ENCODE results near the gene POU2F1.

DNA sequence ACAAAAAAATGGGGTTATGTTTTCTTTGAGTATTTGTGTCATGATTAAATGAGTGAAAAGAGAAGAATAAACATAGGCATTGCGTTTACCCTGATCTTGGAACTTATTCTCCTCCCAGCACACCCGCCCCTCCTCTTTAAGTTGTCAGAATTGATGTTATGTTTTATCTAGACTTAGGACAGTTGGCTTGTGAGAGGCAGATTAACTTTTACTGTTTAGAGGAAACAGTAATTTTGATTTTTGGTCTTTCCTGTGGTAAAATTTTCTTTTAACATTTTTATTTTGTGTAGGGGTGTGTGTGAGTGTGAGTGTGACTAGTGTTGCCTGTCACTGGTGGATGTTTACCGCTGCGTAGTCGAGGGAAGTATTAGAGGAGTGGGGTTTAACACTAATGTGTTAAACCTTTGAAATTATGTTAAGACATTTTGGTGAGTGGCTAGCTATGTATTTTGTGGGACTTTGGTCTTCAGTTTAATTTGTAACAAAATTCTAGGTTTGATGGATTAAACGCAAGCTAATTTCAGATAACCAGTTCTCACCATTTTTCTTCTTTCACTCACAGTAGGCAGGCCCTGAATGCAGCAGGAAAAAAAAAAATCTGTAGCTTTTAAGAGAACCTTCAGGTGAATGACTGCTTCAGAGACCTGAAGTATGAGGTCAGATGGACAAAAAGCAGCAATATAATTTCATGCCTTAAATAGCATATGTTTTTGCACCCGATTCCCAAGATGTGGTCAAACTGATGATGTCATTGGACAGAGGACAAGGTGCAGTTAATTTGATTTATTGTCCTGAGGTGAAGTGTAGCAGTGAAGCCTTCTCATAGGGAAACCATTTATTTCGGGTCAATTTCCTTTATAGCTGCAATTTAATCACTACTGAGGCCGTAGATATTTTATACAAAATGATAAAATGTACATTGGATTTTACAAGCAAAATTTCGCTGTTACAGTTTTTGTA, 2.7 kb downstream of the POU2F1 start:
- TF ChIP-seq CTCF (IDR thresholded peaks at IDR 0.05 in 2 of 3, conservative IDR thresholded peaks at IDR 0.05 in 1 of 3; ENCODE audit: borderline replicate concordance in 1 of 3, insufficient read depth in 1 of 3, low read depth in 2 of 3, low read length in 2 of 3) (no peak), YY1 (IDR thresholded peaks at IDR 0.05; ENCODE audit: extremely low read depth, insufficient replicate concordance, low read depth, low read length) (no peak), CEBPB (IDR thresholded peaks at IDR 0.05; ENCODE audit: low read depth) (no peak), SRF (IDR thresholded peaks at IDR 0.05; ENCODE audit: low read depth) (no peak), EGR1 (IDR thresholded peaks at IDR 0.05; ENCODE audit: low read depth) (no peak)

Data from HCT116 (cell line).